HG02943 (cell line): ENCODE results near the gene DDRGK1.

Experiments
- ATAC-seq: cut with Tn5 transposase; IDR thresholded peaks from one replicate; pipeline ENCODE4 v1.9.1; 2021; ENCODE audit warnings: mild to moderate bottlenecking, low read depth, moderate library complexity; ENCODE audit not compliant: unreplicated experiment

DDRGK1 gene

GRCh38 chr20:3237011-3237957, 32.8 kb upstream of the DDRGK1 start:
- no peak for ATAC-seq

- ATAC-seq = no peak
These were observed 31.3 kb upstream of the DDRGK1 start for GRCh38 chr20:3235666-3236324.

- no peak for ATAC-seq
These were observed 29.6 kb upstream of the DDRGK1 start for GRCh38 chr20:3233991-3234498.

GRCh38 chr20:3233131-3233990, 28.9 kb upstream of the DDRGK1 start:
- ATAC-seq = no peak

GRCh38 chr20:3231889-3232588, 27.6 kb upstream of the DDRGK1 start:
- ATAC-seq = no peak

GRCh38 chr20:3231116-3231515, 26.6 kb upstream of the DDRGK1 start:
- no peak for ATAC-seq

- ATAC-seq = no peak
These were observed 25.3 kb upstream of the DDRGK1 start for GRCh38 chr20:3229798-3230197.

- no peak for ATAC-seq
These were observed 24.7 kb upstream of the DDRGK1 start for GRCh38 chr20:3229158-3229557.

- ATAC-seq = no peak
These were observed 24.2 kb upstream of the DDRGK1 start for GRCh38 chr20:3228750-3229032.

GRCh38 chr20:3227936-3228749, 23.7 kb upstream of the DDRGK1 start:
- no peak for ATAC-seq

- ATAC-seq = no peak
These were observed 23.0 kb upstream of the DDRGK1 start for GRCh38 chr20:3227506-3227905.

- no peak for ATAC-seq
These were observed 22.4 kb upstream of the DDRGK1 start for GRCh38 chr20:3226864-3227263.

- no peak for ATAC-seq
These were observed 21.6 kb upstream of the DDRGK1 start for GRCh38 chr20:3226093-3226492.

GRCh38 chr20:3224681-3225421, 20.4 kb upstream of the DDRGK1 start:
- no peak for ATAC-seq

GRCh38 chr20:3223994-3224680, 19.7 kb upstream of the DDRGK1 start:
- ATAC-seq = no peak

GRCh38 chr20:3223651-3223993, 19.1 kb upstream of the DDRGK1 start:
- no peak for ATAC-seq

- ATAC-seq = no peak
These were observed 18.4 kb upstream of the DDRGK1 start for GRCh38 chr20:3222635-3223600.
